Measurements from ENCODE around the gene AHNAK2.

Gene AHNAK2

GRCh38 chr14:105015905-105016304, 37.7 kb upstream of the AHNAK2 start:
- Histone ChIP-seq H3K4me1 (ENCODE audit: insufficient read depth, low read length, severe bottlenecking) (peaks cover 76% of the 10 kb centered on the region), H2AFZ (ENCODE audit: low read length) (no peak overlapping the region), H3K9me2 (ENCODE audit: low read depth, low read length) (no peaks in the 10 kb centered on the region), H3K9ac (ENCODE audit: low read length) (peak overlapping the region; percentile 20; the same call in 1 of the 2 replicates), H3K79me2 (ENCODE audit: insufficient read depth, low read length) (peaks cover 95% of the 10 kb centered on the region), H3K4me3 (ENCODE audit: low read depth, low read length, poor library complexity, severe bottlenecking) (peak overlapping the region; percentile 99), H3F3A (ENCODE audit: insufficient read depth, low read length) (no peaks in the 10 kb centered on the region), H4K20me1 (ENCODE audit: insufficient read depth, low read length) (no peaks in the 10 kb centered on the region), H3K27ac (ENCODE audit: low read depth, low read length, poor library complexity, severe bottlenecking) (peak overlapping the region; percentile 79), H3K36me3 (ENCODE audit: insufficient read depth, low read length) (peaks cover 56% of the 10 kb centered on the region), H3K27me3 (ENCODE audit: insufficient read depth, low read length) (no peaks in the 10 kb centered on the region), H3K4me2 (ENCODE audit: low read length) (peak overlapping the region; percentile 95), H3K9me3 (ENCODE audit: low read length) (no peaks in the 10 kb centered on the region)
- TF ChIP-seq CTCF (IDR thresholded peaks at IDR 0.05; ENCODE audit: low read length) = no peak

- Histone ChIP-seq H3K4me2 (ENCODE audit: low read length) (peak overlapping the region; percentile 95), H3K27me3 (ENCODE audit: insufficient read depth, low read length) (no peaks in the 10 kb centered on the region), H3K4me3 (ENCODE audit: low read depth, low read length, poor library complexity, severe bottlenecking) (peak overlapping the region; percentile 99), H3K4me1 (ENCODE audit: insufficient read depth, low read length, severe bottlenecking) (peaks cover 76% of the 10 kb centered on the region), H4K20me1 (ENCODE audit: insufficient read depth, low read length) (no peaks in the 10 kb centered on the region), H3K9me3 (ENCODE audit: low read length) (no peaks in the 10 kb centered on the region), H3K27ac (ENCODE audit: low read depth, low read length, poor library complexity, severe bottlenecking) (peak overlapping the region; percentile 79), H3K9me2 (ENCODE audit: low read depth, low read length) (no peaks in the 10 kb centered on the region), H3K79me2 (ENCODE audit: insufficient read depth, low read length) (peaks cover 100% of the 10 kb centered on the region), H2AFZ (ENCODE audit: low read length) (no peak overlapping the region), H3F3A (ENCODE audit: insufficient read depth, low read length) (no peaks in the 10 kb centered on the region), H3K9ac (ENCODE audit: low read length) (peak overlapping the region; percentile 20; the same call in 1 of the 2 replicates), H3K36me3 (ENCODE audit: insufficient read depth, low read length) (peaks cover 63% of the 10 kb centered on the region)
- no peak for TF ChIP-seq CTCF (IDR thresholded peaks at IDR 0.05; ENCODE audit: low read length)
- TF ChIP-seq EZH2 (IDR thresholded peaks at IDR 0.05; ENCODE audit: borderline replicate concordance, low read length) = no peak
Measured at GRCh38 chr14:105015242-105015641, 37.1 kb upstream of the AHNAK2 start.

GRCh38 chr14:105014631-105015030, 36.5 kb upstream of the AHNAK2 start:
- TF ChIP-seq CTCF (IDR thresholded peaks at IDR 0.05; ENCODE audit: low read length) (no peak), EZH2 (IDR thresholded peaks at IDR 0.05; ENCODE audit: borderline replicate concordance, low read length) (no peak)
- Histone ChIP-seq H3K4me1 (ENCODE audit: insufficient read depth, low read length, severe bottlenecking) (peaks cover 74% of the 10 kb centered on the region), H3K9me3 (ENCODE audit: low read length) (no peaks in the 10 kb centered on the region), H3K9me2 (ENCODE audit: low read depth, low read length) (no peaks in the 10 kb centered on the region), H2AFZ (ENCODE audit: low read length) (no peak overlapping the region), H3K36me3 (ENCODE audit: insufficient read depth, low read length) (peaks cover 63% of the 10 kb centered on the region), H4K20me1 (ENCODE audit: insufficient read depth, low read length) (no peaks in the 10 kb centered on the region), H3F3A (ENCODE audit: insufficient read depth, low read length) (no peaks in the 10 kb centered on the region), H3K4me3 (ENCODE audit: low read depth, low read length, poor library complexity, severe bottlenecking) (peak overlapping the region; percentile 99), H3K79me2 (ENCODE audit: insufficient read depth, low read length) (peaks cover 99% of the 10 kb centered on the region), H3K9ac (ENCODE audit: low read length) (peak overlapping the region; percentile 20; the same call in 1 of the 2 replicates), H3K4me2 (ENCODE audit: low read length) (peak overlapping the region; percentile 95), H3K27me3 (ENCODE audit: insufficient read depth, low read length) (no peaks in the 10 kb centered on the region), H3K27ac (ENCODE audit: low read depth, low read length, poor library complexity, severe bottlenecking) (peak overlapping the region; percentile 79)
